Measurements from ENCODE around the gene HDGFL3. TPM values are rescaled to one million over a fixed set of nuclear protein-coding genes. Genes with fewer than 3 reads are reported as not detected.
"Not testable (repeated sequence)": the region's sequence is repeated elsewhere in the genome, so short reads cannot be mapped to it uniquely, and the experiment has no call there.

The HDGFL3 gene
- total RNA-seq, 1 donor from 2014 or later, result 130 TPM

DNA sequence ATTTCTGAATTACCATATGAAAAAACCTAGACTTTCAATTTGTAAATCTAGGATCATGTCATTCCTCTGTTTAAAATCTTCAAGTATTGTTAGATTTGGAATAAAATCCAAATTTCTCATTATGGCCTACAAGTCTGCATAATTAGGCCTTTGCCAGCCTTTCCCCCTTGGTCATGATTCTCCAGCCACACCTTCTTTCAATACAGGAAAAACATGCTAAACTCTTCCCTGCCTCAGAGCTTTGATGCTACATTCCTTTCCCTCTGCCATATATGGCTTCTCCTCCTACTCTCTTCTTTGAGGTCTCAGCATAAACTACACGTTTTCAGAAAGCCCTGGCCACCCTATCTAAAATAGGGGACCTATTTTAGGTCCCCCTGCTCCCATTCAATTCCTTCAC, 51.7 kb downstream of the HDGFL3 start:
- Mint-ChIP-seq H3K9me3 (ENCODE audit: unreplicated experiment) (no peaks in the 10 kb centered on the region), H3K36me3 (ENCODE audit: unreplicated experiment) (no peaks in the 10 kb centered on the region), H3K27ac (ENCODE audit: unreplicated experiment) (no peak overlapping the region), H3K4me3 (ENCODE audit: unreplicated experiment) (no peak overlapping the region), H3K4me1 (ENCODE audit: low read depth, unreplicated experiment) (no peaks in the 10 kb centered on the region), H3K27me3 (ENCODE audit: unreplicated experiment) (no peaks in the 10 kb centered on the region)
- TF ChIP-seq, protein P1, sequence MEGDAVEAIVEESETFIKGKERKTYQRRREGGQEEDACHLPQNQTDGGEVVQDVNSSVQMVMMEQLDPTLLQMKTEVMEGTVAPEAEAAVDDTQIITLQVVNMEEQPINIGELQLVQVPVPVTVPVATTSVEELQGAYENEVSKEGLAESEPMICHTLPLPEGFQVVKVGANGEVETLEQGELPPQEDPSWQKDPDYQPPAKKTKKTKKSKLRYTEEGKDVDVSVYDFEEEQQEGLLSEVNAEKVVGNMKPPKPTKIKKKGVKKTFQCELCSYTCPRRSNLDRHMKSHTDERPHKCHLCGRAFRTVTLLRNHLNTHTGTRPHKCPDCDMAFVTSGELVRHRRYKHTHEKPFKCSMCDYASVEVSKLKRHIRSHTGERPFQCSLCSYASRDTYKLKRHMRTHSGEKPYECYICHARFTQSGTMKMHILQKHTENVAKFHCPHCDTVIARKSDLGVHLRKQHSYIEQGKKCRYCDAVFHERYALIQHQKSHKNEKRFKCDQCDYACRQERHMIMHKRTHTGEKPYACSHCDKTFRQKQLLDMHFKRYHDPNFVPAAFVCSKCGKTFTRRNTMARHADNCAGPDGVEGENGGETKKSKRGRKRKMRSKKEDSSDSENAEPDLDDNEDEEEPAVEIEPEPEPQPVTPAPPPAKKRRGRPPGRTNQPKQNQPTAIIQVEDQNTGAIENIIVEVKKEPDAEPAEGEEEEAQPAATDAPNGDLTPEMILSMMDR (IDR thresholded peaks at IDR 0.05; ENCODE audit: partially characterized antibody, unreplicated experiment), result no peak
- DNase-seq, result no peak

DNA sequence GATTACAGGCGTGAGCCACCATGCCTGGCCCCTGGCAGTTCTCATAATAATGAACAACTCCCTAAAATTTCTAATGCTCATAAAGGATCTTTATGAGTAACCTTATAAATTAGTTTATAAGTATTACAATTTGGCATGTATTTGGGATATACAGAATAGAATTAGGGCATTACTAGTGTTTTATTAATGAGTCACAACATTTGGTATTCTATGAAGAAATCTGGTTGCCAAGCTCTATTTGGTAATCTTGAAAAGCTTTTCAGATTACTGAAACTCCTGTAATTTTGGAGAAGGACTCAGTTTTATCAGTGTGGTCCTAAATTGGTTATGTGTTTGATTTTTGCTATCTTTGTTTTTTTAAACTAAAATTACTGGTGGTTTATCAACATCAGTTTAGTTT, 54.3 kb downstream of the HDGFL3 start:
- Mint-ChIP-seq H3K36me3 (ENCODE audit: unreplicated experiment) (no peaks in the 10 kb centered on the region), H3K9me3 (ENCODE audit: unreplicated experiment) (no peaks in the 10 kb centered on the region), H3K27me3 (ENCODE audit: unreplicated experiment) (no peaks in the 10 kb centered on the region), H3K27ac (ENCODE audit: unreplicated experiment) (no peak overlapping the region), H3K4me1 (ENCODE audit: low read depth, unreplicated experiment) (no peaks in the 10 kb centered on the region), H3K4me3 (ENCODE audit: unreplicated experiment) (no peak overlapping the region)
- no peak for DNase-seq
- TF ChIP-seq, protein P1 (IDR thresholded peaks at IDR 0.05; ENCODE audit: partially characterized antibody, unreplicated experiment), result no peak

DNA sequence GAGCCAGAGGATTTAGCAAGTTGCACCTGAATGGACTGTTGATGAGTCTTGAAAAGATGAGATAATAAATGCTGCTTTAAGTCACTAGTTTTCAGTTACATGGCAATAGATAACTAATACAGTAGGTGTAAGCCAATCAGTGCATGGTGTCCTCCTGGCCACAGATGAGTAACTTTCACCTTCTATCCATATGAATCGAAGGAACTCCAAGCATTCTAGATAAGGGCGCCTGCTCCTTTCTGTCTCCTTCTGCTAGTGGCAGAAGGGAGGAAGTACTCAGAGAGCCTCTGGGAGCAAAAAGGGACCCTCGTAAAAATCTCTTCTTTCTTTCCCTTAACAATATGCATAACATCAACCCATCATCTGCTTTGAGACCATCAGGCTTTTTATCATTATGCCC, 62.9 kb downstream of the HDGFL3 start:
- Mint-ChIP-seq H3K36me3 (ENCODE audit: unreplicated experiment) (peaks cover 10% of the 10 kb centered on the region), H3K27ac (ENCODE audit: unreplicated experiment) (no peak overlapping the region), H3K27me3 (ENCODE audit: unreplicated experiment) (no peaks in the 10 kb centered on the region), H3K4me3 (ENCODE audit: unreplicated experiment) (no peak overlapping the region), H3K4me1 (ENCODE audit: low read depth, unreplicated experiment) (no peaks in the 10 kb centered on the region), H3K9me3 (ENCODE audit: unreplicated experiment) (no peaks in the 10 kb centered on the region)
- TF ChIP-seq, protein P1 (IDR thresholded peaks at IDR 0.05; ENCODE audit: partially characterized antibody, unreplicated experiment), result no peak
- no peak for DNase-seq

DNA sequence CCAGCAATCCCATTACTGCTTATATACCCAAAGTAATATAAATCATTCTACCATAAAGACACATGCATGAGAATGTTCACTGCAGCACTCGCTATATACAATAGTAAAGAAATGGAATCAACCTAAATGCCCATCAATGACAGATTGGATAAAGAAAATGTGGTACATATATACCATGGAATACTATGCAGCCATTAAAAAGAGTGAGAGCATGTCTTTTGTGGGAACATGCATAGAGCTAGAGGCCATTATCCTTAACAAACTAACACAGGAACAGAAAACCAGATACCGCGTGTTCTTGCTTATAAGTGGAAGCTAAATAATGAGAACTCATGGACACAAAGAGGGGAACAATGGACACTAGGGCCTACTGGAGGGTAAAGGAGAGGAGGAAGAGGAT, 65.5 kb downstream of the HDGFL3 start:
- not testable (repeated sequence) for H3K27ac Mint-ChIP-seq (ENCODE audit: unreplicated experiment); H3K27me3 Mint-ChIP-seq (ENCODE audit: unreplicated experiment); H3K4me3 Mint-ChIP-seq (ENCODE audit: unreplicated experiment); H3K4me1 Mint-ChIP-seq (ENCODE audit: low read depth, unreplicated experiment); H3K9me3 Mint-ChIP-seq (ENCODE audit: unreplicated experiment); H3K36me3 Mint-ChIP-seq (ENCODE audit: unreplicated experiment); DNase-seq

DNA sequence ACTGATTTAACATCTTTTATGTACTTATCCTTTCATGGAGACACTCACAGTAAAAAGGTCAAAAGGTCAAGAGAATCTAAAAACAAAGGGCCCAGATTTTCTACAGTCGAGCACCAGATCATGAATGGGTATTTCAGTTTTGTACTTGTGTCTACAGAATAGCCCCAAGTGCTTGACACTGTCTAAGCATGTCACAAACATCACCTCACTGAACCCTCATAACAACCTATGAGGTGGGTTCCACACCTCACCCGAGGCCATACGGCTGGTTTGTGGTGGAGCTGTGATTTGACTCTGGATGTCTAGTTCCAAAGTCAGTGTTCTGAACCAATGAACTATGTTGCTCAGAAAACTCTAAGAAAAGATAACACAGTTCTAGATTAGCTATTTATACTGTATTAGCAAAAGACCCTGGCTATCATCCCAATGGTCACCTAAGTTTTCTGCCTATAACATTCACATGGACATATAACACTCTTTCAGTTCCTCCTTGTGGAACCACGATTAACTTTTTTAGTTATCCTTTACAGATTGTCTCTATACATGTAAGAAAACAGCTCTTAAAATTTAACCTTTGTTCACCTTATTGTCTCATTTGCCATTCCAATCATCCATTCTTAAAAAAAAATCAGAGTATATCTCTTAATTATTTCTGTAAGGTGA, 74.6 kb downstream of the HDGFL3 start:
- no peak overlapping the region for H3K4me3 Mint-ChIP-seq (ENCODE audit: unreplicated experiment)
- peaks cover 2% of the 10 kb centered on the region for H3K27me3 Mint-ChIP-seq (ENCODE audit: unreplicated experiment)
- DNase-seq, result no peak
- peaks cover 9% of the 10 kb centered on the region for H3K4me1 Mint-ChIP-seq (ENCODE audit: low read depth, unreplicated experiment)
- H3K36me3 Mint-ChIP-seq (ENCODE audit: unreplicated experiment), result no peaks in the 10 kb centered on the region
- H3K9me3 Mint-ChIP-seq (ENCODE audit: unreplicated experiment), result peaks cover 2% of the 10 kb centered on the region
- TF ChIP-seq, protein P1 (IDR thresholded peaks at IDR 0.05; ENCODE audit: partially characterized antibody, unreplicated experiment), result no peak
- no peak overlapping the region for H3K27ac Mint-ChIP-seq (ENCODE audit: unreplicated experiment)

Data from glutamatergic neuron (in vitro differentiated cells).